HCT116 (cell line): ENCODE measurements around the gene SUPT6H. TPM values are rescaled to one million over a fixed set of nuclear protein-coding genes. Genes with fewer than 3 reads are reported as not detected.

ENCODE experiments used
- ATAC-seq: fragments of 200-7000 bp; cut with Tn5 transposase; 2 replicates; pipeline ENCODE4 v1.9.1; 2020; ENCODE audit warnings: mild to moderate bottlenecking, moderate library complexity
- BruUV-seq: library from RNA; stranded (reverse); fragments of 400-500 nt; replicated peaks from 2 replicates; lab custom pipeline; 2021; lab: Mats Ljungman, UMichigan
- CTCF ChIA-PET: fragments of 300-600 bp; sonication (Branson Sonifier 250); formaldehyde crosslinking; loops from one replicate; lab custom pipeline; 2021; ENCODE audit warnings: antibody characterized with exemption; lab: Charles Lee
- POLR2A ChIA-PET: fragments of 300-600, 350-600 bp; sonication (Branson Sonifier 250); formaldehyde crosslinking; loops from one replicate; lab custom pipeline; 2021; ENCODE audit warnings: antibody characterized with exemption; lab: Charles Lee
- RAD21 ChIA-PET, 2 experiments: fragments of 300-600 bp; sonication (Branson Sonifier 250); formaldehyde crosslinking; loops; one replicate each; lab custom pipeline; 2023; ENCODE audit warnings: low total read pairs in 2 of 2; ENCODE audit not compliant: uncharacterized antibody in 2 of 2, unreplicated experiment in 2 of 2, low non-redundant PET in 1 of 2; lab: Charles Lee
- DNase-seq: peaks from one replicate; pipeline ENCODE4 v3.0.0-alpha.2; 2010; ENCODE audit warnings: low read depth, low spot score
- H2AFZ ChIP-seq: fragments of 200-600 bp; shearing (Covaris generic), sonication (generic); 2 replicates; pipeline ENCODE4 v1.6.1; 2017; ENCODE audit warnings: low read depth, mixed run types, mixed read lengths, antibody characterized with exemption, low read length; ENCODE audit not compliant: poor library complexity, severe bottlenecking
- H3K27ac ChIP-seq: 2 replicates; pipeline ENCODE4 v1.5.1; 2012; ENCODE audit warnings: low read depth, low read length
- H3K27me3 ChIP-seq: fragments of 200-600 bp; sonication (generic); 2 replicates; pipeline ENCODE4 v1.6.1; 2016; ENCODE audit warnings: mixed run types, low read length, mixed read lengths; ENCODE audit not compliant: insufficient read depth
- H3K36me3 ChIP-seq, 2 experiments: fragments of 200-500 bp in 1 of 2; fragments of 200-600 bp in 1 of 2; sonication (Bioruptor generic) in 1 of 2; sonication (generic) in 1 of 2; 2 replicates each; pipeline versions ENCODE4 v1.5.1 to v1.6.1; 2014 to 2016; ENCODE audit warnings: low read length in 2 of 2, inconsistent platforms in 1 of 2, mixed read lengths in 1 of 2, mixed run types in 1 of 2; ENCODE audit not compliant: insufficient read depth in 2 of 2, control insufficient read depth in 1 of 2
- H3K4me1 ChIP-seq, 2 experiments: fragments of 200-600 bp in 1 of 2; sonication (generic) in 1 of 2; 2 replicates each; pipeline versions ENCODE4 v1.5.1 to v1.6.1; 2012 to 2017; ENCODE audit warnings: low read length in 2 of 2, inconsistent platforms in 1 of 2, mild to moderate bottlenecking in 1 of 2, mixed read lengths in 1 of 2, mixed run types in 1 of 2, moderate library complexity in 1 of 2; ENCODE audit not compliant: insufficient read depth in 2 of 2, control insufficient read depth in 1 of 2
- H3K4me2 ChIP-seq: fragments of 200-600 bp; sonication (generic); 2 replicates; pipeline ENCODE4 v1.6.1; 2017; ENCODE audit warnings: mixed run types, low read length, mixed read lengths
- H3K4me3 ChIP-seq, 2 experiments: fragments of 200-600 bp in 1 of 2; sonication (generic) in 1 of 2; replicated peaks in 1 of 2; 2 replicates each; pipeline ENCODE4 v1.5.1; 2011 to 2016; ENCODE audit warnings: low read length in 2 of 2, control low read depth in 1 of 2, low read depth in 1 of 2, mild to moderate bottlenecking in 1 of 2, mixed read lengths in 1 of 2, mixed run types in 1 of 2
- H3K79me2 ChIP-seq: fragments of 200-600 bp; sonication (generic); 2 replicates; pipeline ENCODE4 v1.6.1; 2017; ENCODE audit warnings: mild to moderate bottlenecking, mixed run types, low read length, moderate library complexity, mixed read lengths; ENCODE audit not compliant: insufficient read depth
- H3K9ac ChIP-seq: fragments of 200-600 bp; sonication (generic); 2 replicates; pipeline ENCODE4 v1.6.1; 2016; ENCODE audit warnings: low read length, mixed read lengths
- H3K9me2 ChIP-seq: fragments of 200-600 bp; sonication (generic), shearing (Covaris generic); 2 replicates; pipeline ENCODE4 v1.6.1; 2017; ENCODE audit warnings: mixed run types, mild to moderate bottlenecking, moderate library complexity; ENCODE audit not compliant: insufficient read depth
- H3K9me3 ChIP-seq, 2 experiments: fragments of 200-500 bp in 1 of 2; fragments of 200-600 bp in 1 of 2; sonication (Bioruptor generic) in 1 of 2; sonication (generic) in 1 of 2; 2 replicates each; pipeline ENCODE4 v1.6.1; 2014 to 2017; ENCODE audit warnings: low read length in 2 of 2, mixed read lengths in 2 of 2, inconsistent platforms in 1 of 2, low read depth in 1 of 2, mild to moderate bottlenecking in 1 of 2, mixed run types in 1 of 2, moderate library complexity in 1 of 2; ENCODE audit not compliant: control insufficient read depth in 1 of 2, insufficient read depth in 1 of 2
- H4K20me1 ChIP-seq: fragments of 200-600 bp; sonication (generic), shearing (Covaris generic); 2 replicates; pipeline ENCODE4 v1.6.1; 2017; ENCODE audit warnings: mixed run types, mild to moderate bottlenecking, moderate library complexity; ENCODE audit not compliant: insufficient read depth
- ATF3 ChIP-seq: IDR thresholded peaks from 2 replicates; pipeline ENCODE4 v1.6.1; 2012
- CBX3 ChIP-seq: IDR thresholded peaks from 2 replicates; pipeline ENCODE4 v1.6.1; 2012; ENCODE audit warnings: low read depth
- CTCF ChIP-seq, 3 experiments: fragments of 200-600 bp in 1 of 3; sonication (generic) in 1 of 3; IDR thresholded peaks in 2 of 3; conservative IDR thresholded peaks in 1 of 3; 2 replicates each; pipeline ENCODE4 v1.5.1; 2012 to 2017; ENCODE audit warnings: low read depth in 2 of 3, low read length in 2 of 3, antibody characterized with exemption in 1 of 3, borderline replicate concordance in 1 of 3, control low read depth in 1 of 3, mild to moderate bottlenecking in 1 of 3, mixed read lengths in 1 of 3, mixed run types in 1 of 3, moderate library complexity in 1 of 3; ENCODE audit not compliant: insufficient read depth in 1 of 3
- ELF1 ChIP-seq: IDR thresholded peaks from 2 replicates; pipeline ENCODE4 v1.6.1; 2012; ENCODE audit warnings: low read depth, borderline replicate concordance
- EZH2 ChIP-seq: fragments of 200-600 bp; sonication (generic); IDR thresholded peaks from 2 replicates; pipeline ENCODE4 v1.6.1; 2017; ENCODE audit warnings: antibody characterized with exemption, mixed run types
- FOSL1 ChIP-seq: IDR thresholded peaks from 2 replicates; pipeline ENCODE4 v1.6.1; 2012; ENCODE audit warnings: low read depth
- JUND ChIP-seq: IDR thresholded peaks from 2 replicates; pipeline ENCODE4 v1.6.1; 2012
- MAX ChIP-seq: IDR thresholded peaks from 2 replicates; pipeline ENCODE4 v1.6.1; 2012
- POLR2AphosphoS5 ChIP-seq: IDR thresholded peaks from 2 replicates; pipeline ENCODE4 v1.6.1; 2011; ENCODE audit warnings: mild to moderate bottlenecking, low read depth, low read length, moderate library complexity
- REST ChIP-seq: IDR thresholded peaks from 2 replicates; pipeline ENCODE4 v1.6.1; 2012; ENCODE audit warnings: low read depth
- SIN3A ChIP-seq: IDR thresholded peaks from 2 replicates; pipeline ENCODE4 v1.6.1; 2012; ENCODE audit warnings: low read depth
- SP1 ChIP-seq: IDR thresholded peaks from 2 replicates; pipeline ENCODE4 v1.6.1; 2012; ENCODE audit warnings: low read depth
- SRF ChIP-seq: IDR thresholded peaks from 2 replicates; pipeline ENCODE4 v1.6.1; 2012; ENCODE audit warnings: low read depth
- ZFX ChIP-seq: fragments of 450-650 bp; IDR thresholded peaks from 2 replicates; pipeline ENCODE4 v1.6.1; 2017
- intact Hi-C: fragments of 100-400 bp; cut with micrococcal nuclease; formaldehyde crosslinking; loops from 2 replicates; pipeline ENCODE4 v1.10.0; 2022
- total RNA-seq: library from RNA; stranded (reverse); gene quantifications from one replicate; pipeline ENCODE4 v1.2.1, GENCODE V29; 2021; ENCODE audit not compliant: unreplicated experiment

Gene SUPT6H
- total RNA-seq, 1 experiment from 2014 or later = 62.1 TPM

GRCh38 chr17:28746611-28747050 lies 84.6 kb downstream of the SUPT6H start:
- RAD21 ChIA-PET = interaction anchor here in 1 of 2 experiments (0.6 kb wide), 1 partner anchor 20 kb away, joined by 8 read pairs; no protein-coding TSS in a partner anchor
- POLR2A ChIA-PET = interaction anchor here (0.9 to 11.6 kb wide), 4 partner anchors 12 to 27 kb away, joined by 3 to 149 read pairs (median 6); partner anchors contain the start of genes NEK8, RPL23A and TLCD1
- peak overlapping the region; percentile 100 for H3K9ac ChIP-seq
- peak overlapping the region; percentile 99 for H3K4me2 ChIP-seq
- H3K36me3 ChIP-seq = peaks cover 29 to 57% of the 10 kb centered on the region in 2 experiments
- H4K20me1 ChIP-seq = peaks cover 32% of the 10 kb centered on the region; the same call in 1 of the 2 replicates
- H2AFZ ChIP-seq = no peak overlapping the region
- H3K4me3 ChIP-seq = peak overlapping the region; percentile 9 to 100; a peak in 1 of 4 replicates
- peaks cover 62% of the 10 kb centered on the region for H3K79me2 ChIP-seq
- TF ChIP-seq FOSL1 = no peak
- no peak for TF ChIP-seq MAX
- TF ChIP-seq ATF3 = no peak
- no peak for TF ChIP-seq SP1
- TF ChIP-seq SRF = no peak
- no peak for TF ChIP-seq CBX3
- no peak for TF ChIP-seq SIN3A
- no peak for TF ChIP-seq ZFX
- no peak for TF ChIP-seq ELF1
- no peak for TF ChIP-seq CTCF (IDR thresholded peaks at IDR 0.05 in 2 of 3, conservative IDR thresholded peaks at IDR 0.05 in 1 of 3; ENCODE audit: borderline replicate concordance in 1 of 3, insufficient read depth in 1 of 3, low read depth in 2 of 3, low read length in 2 of 3)
- TF ChIP-seq JUND = no peak
- TF ChIP-seq POLR2AphosphoS5 = no peak
- no peak for TF ChIP-seq EZH2
- TF ChIP-seq REST = no peak
- TF ChIP-seq, all 23 proteins: peak for 0
- H3K27me3 ChIP-seq = no peaks in the 10 kb centered on the region
- intact Hi-C loops = no loop called here
- H3K9me3 ChIP-seq = no peaks in the 10 kb centered on the region
- no peaks in the 10 kb centered on the region for H3K9me2 ChIP-seq
- no peak for DNase-seq
- H3K4me1 ChIP-seq = peaks cover 34 to 66% of the 10 kb centered on the region in 2 experiments
- ATAC-seq = no peak
- no TSS peak for BruUV-seq
- CTCF ChIA-PET = interaction anchor here (13.6 kb wide), 1 partner anchor 19 kb away, joined by 207 read pairs; the partner anchor contains the start of genes NEK8 and TLCD1
- peak overlapping the region; percentile 98 for H3K27ac ChIP-seq
